Measurements from ENCODE around the gene PDE4A. TPM values are rescaled to one million over a fixed set of nuclear protein-coding genes. Genes with fewer than 3 reads are reported as not detected.

PDE4A gene
- total and polyA plus RNA-seq, 10 of the 15 experiments (the other 5 are each of a cell fraction or from before 2014, with no cell fraction given), result 0.24 to 13.3 (median 4.9) TPM

DNA sequence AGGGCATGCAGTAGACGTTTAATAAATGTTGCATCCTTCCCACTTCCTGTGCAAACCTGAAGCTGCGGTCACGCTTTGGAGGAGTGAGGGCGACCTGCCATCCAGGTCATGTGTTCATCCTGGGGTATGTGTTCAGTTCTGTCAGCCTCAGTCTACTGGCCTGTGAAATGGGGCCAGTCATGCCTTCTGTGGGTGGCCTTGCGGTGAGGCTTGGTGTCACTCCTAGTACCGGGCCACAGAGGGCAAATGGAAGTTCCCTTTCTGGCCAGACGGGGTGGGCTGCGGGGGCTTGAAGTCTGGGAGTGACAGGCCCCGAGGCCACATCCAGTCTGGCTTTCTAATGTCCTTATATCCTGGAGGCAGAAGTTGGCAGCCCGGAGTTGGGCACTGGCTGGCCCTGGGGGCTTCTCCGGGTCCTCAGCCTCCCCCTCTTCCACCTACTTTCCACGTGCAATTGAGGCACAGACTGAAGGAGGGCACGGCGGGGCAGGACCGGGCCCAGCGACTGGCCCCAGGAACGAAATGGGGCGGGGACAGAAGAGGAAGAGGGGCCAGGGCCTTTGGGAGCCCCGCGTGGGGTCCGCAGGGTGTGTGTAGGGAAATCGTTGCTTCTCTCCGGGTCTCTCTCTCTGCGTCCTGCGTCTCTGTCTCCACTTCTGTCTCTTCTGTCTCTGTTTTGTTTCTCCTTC is 11.1 kb downstream of the PDE4A start (continued):
- TF ChIP-seq EGR1 (IDR thresholded peaks at IDR 0.05; ENCODE audit: borderline replicate concordance in 1 of 2, low read depth in 2 of 2, low read length in 2 of 2), result peak in 1 of 2 experiments; percentile 7; a peak in 1 of 3 replicates
- peak; percentile 85 to 90 for TF ChIP-seq IKZF2 (IDR thresholded peaks at IDR 0.05)
- no peak for TF ChIP-seq SP1 (IDR thresholded peaks at IDR 0.05; ENCODE audit: low read depth, low read length)
- TF ChIP-seq, protein P1, sequence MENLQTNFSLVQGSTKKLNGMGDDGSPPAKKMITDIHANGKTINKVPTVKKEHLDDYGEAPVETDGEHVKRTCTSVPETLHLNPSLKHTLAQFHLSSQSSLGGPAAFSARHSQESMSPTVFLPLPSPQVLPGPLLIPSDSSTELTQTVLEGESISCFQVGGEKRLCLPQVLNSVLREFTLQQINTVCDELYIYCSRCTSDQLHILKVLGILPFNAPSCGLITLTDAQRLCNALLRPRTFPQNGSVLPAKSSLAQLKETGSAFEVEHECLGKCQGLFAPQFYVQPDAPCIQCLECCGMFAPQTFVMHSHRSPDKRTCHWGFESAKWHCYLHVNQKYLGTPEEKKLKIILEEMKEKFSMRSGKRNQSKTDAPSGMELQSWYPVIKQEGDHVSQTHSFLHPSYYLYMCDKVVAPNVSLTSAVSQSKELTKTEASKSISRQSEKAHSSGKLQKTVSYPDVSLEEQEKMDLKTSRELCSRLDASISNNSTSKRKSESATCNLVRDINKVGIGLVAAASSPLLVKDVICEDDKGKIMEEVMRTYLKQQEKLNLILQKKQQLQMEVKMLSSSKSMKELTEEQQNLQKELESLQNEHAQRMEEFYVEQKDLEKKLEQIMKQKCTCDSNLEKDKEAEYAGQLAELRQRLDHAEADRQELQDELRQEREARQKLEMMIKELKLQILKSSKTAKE (IDR thresholded peaks at IDR 0.05; ENCODE audit: low read depth, poor library complexity, severe bottlenecking), result peak; percentile 61
- peak; percentile 49; the same call in 1 of the 2 replicates for TF ChIP-seq RAD51 (IDR thresholded peaks at IDR 0.05)
- peak; percentile 98 for TF ChIP-seq SMARCA5 (IDR thresholded peaks at IDR 0.05)
- peak; percentile 14; the same call in 1 of the 2 replicates for TF ChIP-seq ESRRA (IDR thresholded peaks at IDR 0.05; ENCODE audit: low read length)
- 0 out of 2 replicates have a peak, but pooled peaks have one; percentile 65 for TF ChIP-seq MTA3 (IDR thresholded peaks at IDR 0.05; ENCODE audit: borderline replicate concordance, low read length)
- no peak for TF ChIP-seq ZNF24 (IDR thresholded peaks at IDR 0.05)
- TF ChIP-seq, protein P2, sequence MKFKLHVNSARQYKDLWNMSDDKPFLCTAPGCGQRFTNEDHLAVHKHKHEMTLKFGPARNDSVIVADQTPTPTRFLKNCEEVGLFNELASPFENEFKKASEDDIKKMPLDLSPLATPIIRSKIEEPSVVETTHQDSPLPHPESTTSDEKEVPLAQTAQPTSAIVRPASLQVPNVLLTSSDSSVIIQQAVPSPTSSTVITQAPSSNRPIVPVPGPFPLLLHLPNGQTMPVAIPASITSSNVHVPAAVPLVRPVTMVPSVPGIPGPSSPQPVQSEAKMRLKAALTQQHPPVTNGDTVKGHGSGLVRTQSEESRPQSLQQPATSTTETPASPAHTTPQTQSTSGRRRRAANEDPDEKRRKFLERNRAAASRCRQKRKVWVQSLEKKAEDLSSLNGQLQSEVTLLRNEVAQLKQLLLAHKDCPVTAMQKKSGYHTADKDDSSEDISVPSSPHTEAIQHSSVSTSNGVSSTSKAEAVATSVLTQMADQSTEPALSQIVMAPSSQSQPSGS (IDR thresholded peaks at IDR 0.05; ENCODE audit: low read length), result no peak
- 0 out of 2 replicates have a peak, but pooled peaks have one; percentile 35 for TF ChIP-seq TBL1XR1 (IDR thresholded peaks at IDR 0.05; ENCODE audit: low read depth, low read length)
- TF ChIP-seq, protein P3, sequence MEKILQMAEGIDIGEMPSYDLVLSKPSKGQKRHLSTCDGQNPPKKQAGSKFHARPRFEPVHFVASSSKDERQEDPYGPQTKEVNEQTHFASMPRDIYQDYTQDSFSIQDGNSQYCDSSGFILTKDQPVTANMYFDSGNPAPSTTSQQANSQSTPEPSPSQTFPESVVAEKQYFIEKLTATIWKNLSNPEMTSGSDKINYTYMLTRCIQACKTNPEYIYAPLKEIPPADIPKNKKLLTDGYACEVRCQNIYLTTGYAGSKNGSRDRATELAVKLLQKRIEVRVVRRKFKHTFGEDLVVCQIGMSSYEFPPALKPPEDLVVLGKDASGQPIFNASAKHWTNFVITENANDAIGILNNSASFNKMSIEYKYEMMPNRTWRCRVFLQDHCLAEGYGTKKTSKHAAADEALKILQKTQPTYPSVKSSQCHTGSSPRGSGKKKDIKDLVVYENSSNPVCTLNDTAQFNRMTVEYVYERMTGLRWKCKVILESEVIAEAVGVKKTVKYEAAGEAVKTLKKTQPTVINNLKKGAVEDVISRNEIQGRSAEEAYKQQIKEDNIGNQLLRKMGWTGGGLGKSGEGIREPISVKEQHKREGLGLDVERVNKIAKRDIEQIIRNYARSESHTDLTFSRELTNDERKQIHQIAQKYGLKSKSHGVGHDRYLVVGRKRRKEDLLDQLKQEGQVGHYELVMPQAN (conservative IDR thresholded peaks at IDR 0.05), result peak; percentile 51
- peak; percentile 78 for TF ChIP-seq NR2F1 (conservative IDR thresholded peaks at IDR 0.05)
- TF ChIP-seq ATF7 (IDR thresholded peaks at IDR 0.05; ENCODE audit: low read depth), result peak; percentile 40; the same call in 1 of the 2 replicates
- TF ChIP-seq E2F8 (IDR thresholded peaks at IDR 0.05; ENCODE audit: low read depth, partially characterized antibody), result no peak
- TF ChIP-seq, protein P4, sequence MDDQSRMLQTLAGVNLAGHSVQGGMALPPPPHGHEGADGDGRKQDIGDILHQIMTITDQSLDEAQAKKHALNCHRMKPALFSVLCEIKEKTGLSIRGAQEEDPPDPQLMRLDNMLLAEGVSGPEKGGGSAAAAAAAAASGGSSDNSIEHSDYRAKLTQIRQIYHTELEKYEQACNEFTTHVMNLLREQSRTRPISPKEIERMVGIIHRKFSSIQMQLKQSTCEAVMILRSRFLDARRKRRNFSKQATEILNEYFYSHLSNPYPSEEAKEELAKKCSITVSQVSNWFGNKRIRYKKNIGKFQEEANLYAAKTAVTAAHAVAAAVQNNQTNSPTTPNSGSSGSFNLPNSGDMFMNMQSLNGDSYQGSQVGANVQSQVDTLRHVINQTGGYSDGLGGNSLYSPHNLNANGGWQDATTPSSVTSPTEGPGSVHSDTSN (IDR thresholded peaks at IDR 0.05; ENCODE audit: insufficient replicate concordance, low read depth, low read length), result peak; percentile 68
- peak in 1 of 3 experiments; percentile 7; a peak in 1 of 6 replicates for TF ChIP-seq CTCF (IDR thresholded peaks at IDR 0.05 in 2 of 3, conservative IDR thresholded peaks at IDR 0.05 in 1 of 3; ENCODE audit: control insufficient read depth in 2 of 3, extremely low read depth in 1 of 3, insufficient read depth in 1 of 3, low read depth in 3 of 3, low read length in 3 of 3)

Measured in GM12878 (cell line).